GM18499 (cell line): ENCODE data around the gene SPINK2.

Experiments
- ATAC-seq: cut with Tn5 transposase; IDR thresholded peaks from one replicate; pipeline ENCODE4 v1.9.1; 2021; ENCODE audit warnings: moderate number of reproducible peaks; ENCODE audit not compliant: insufficient read depth, unreplicated experiment

The SPINK2 gene

GRCh38 chr4:56803471-56803870 is 18.0 kb downstream of the SPINK2 start:
- ATAC-seq: no peak

- peak; percentile 80 for ATAC-seq
Measured at GRCh38 chr4:56799824-56800756, 21.4 kb downstream of the SPINK2 start.

- ATAC-seq: no peak
Measured at GRCh38 chr4:56799161-56799759, 22.2 kb downstream of the SPINK2 start.

GRCh38 chr4:56796211-56796610 is 25.3 kb downstream of the SPINK2 start:
- no peak for ATAC-seq

GRCh38 chr4:56791316-56791715 is 30.2 kb downstream of the SPINK2 start:
- peak; percentile 88 for ATAC-seq

GRCh38 chr4:56790691-56791091 is 30.8 kb downstream of the SPINK2 start:
- ATAC-seq: no peak

GRCh38 chr4:56788081-56788480 is 33.4 kb downstream of the SPINK2 start:
- ATAC-seq: no peak

GRCh38 chr4:56787380-56787779 is 34.1 kb downstream of the SPINK2 start:
- no peak for ATAC-seq

GRCh38 chr4:56786955-56787354 is 34.5 kb downstream of the SPINK2 start:
- no peak for ATAC-seq

- ATAC-seq: no peak
Measured at GRCh38 chr4:56783986-56784385, 37.5 kb downstream of the SPINK2 start.

- no peak for ATAC-seq
Measured at GRCh38 chr4:56782019-56782418, 39.5 kb downstream of the SPINK2 start.

GRCh38 chr4:56773346-56773745 is 48.2 kb downstream of the SPINK2 start:
- no peak for ATAC-seq

GRCh38 chr4:56772134-56772533 is 49.4 kb downstream of the SPINK2 start:
- no peak for ATAC-seq

GRCh38 chr4:56768763-56769162 is 52.7 kb downstream of the SPINK2 start:
- ATAC-seq: no peak

- ATAC-seq: no peak
Measured at GRCh38 chr4:56768316-56768715, 53.2 kb downstream of the SPINK2 start.

- ATAC-seq: no peak
Measured at GRCh38 chr4:56767567-56767966, 53.9 kb downstream of the SPINK2 start.

GRCh38 chr4:56764775-56765174 is 56.7 kb downstream of the SPINK2 start:
- ATAC-seq: no peak

- ATAC-seq: no peak
Measured at GRCh38 chr4:56764223-56764622, 57.3 kb downstream of the SPINK2 start.

GRCh38 chr4:56762484-56763250 is 58.8 kb downstream of the SPINK2 start:
- ATAC-seq: peak; percentile 29

GRCh38 chr4:56760183-56760582 is 61.3 kb downstream of the SPINK2 start:
- ATAC-seq: no peak
